22Rv1 (cell line): ENCODE data around the gene CACNG1.

Experiments
- CTCF ChIP-seq: fragments of 450-650 bp; IDR thresholded peaks from 2 replicates; pipeline ENCODE4 v1.5.1; 2017; ENCODE audit warnings: mild to moderate bottlenecking
- ZFX ChIP-seq: fragments of 450-650 bp; IDR thresholded peaks from 2 replicates; pipeline ENCODE4 v1.6.1; 2017; ENCODE audit warnings: antibody characterized with exemption, borderline replicate concordance

- TF ChIP-seq CTCF (no peak), ZFX (no peak)
Measured at GRCh38 chr17:67020293-67020766, 24.0 kb upstream of the CACNG1 start.
